Stimulated activated naive CD8-positive, alpha-beta T cell treated with anti-CD3 and anti-CD28 coated beads, Interleukin-15, Interleukin-2, amounts not matched to agents 100 ng/mL and 50 ng/mL, for 24 hours (primary cell): ENCODE measurements around the gene NR2F1.

Source experiments
- H3K27ac Mint-ChIP-seq: one replicate; pipeline ENCODE4 v1.8.0; 2021; ENCODE audit warnings: mild to moderate bottlenecking, mixed read lengths
- H3K27me3 Mint-ChIP-seq: one replicate; pipeline ENCODE4 v1.8.0; 2021; ENCODE audit warnings: mixed read lengths
- H3K36me3 Mint-ChIP-seq: one replicate; pipeline ENCODE4 v1.8.0; 2021; ENCODE audit warnings: low read depth, mixed read lengths
- H3K4me1 Mint-ChIP-seq: one replicate; pipeline ENCODE4 v1.8.0; 2021; ENCODE audit warnings: low read depth, mixed read lengths
- H3K4me3 Mint-ChIP-seq: one replicate; pipeline ENCODE4 v1.8.0; 2021; ENCODE audit warnings: mild to moderate bottlenecking, mixed read lengths
- H3K9me3 Mint-ChIP-seq: one replicate; pipeline ENCODE4 v1.8.0; 2021; ENCODE audit warnings: mixed read lengths

NR2F1 gene

GRCh38 chr5:93594591-93595419, 11.8 kb downstream of the NR2F1 start:
- no peaks in the 10 kb centered on the region for H3K9me3 Mint-ChIP-seq

GRCh38 chr5:93595420-93596147, 12.6 kb downstream of the NR2F1 start:
- no peak overlapping the region for H3K27ac Mint-ChIP-seq
- H3K27me3 Mint-ChIP-seq = peaks cover 69% of the 10 kb centered on the region
- peaks cover 13% of the 10 kb centered on the region for H3K4me1 Mint-ChIP-seq
- H3K36me3 Mint-ChIP-seq = peaks cover 9% of the 10 kb centered on the region
- H3K4me3 Mint-ChIP-seq = no peak overlapping the region
- no peaks in the 10 kb centered on the region for H3K9me3 Mint-ChIP-seq

More at GRCh38 chr5:93594591-93595419, 11.8 kb downstream of the NR2F1 start:
- H3K4me3 Mint-ChIP-seq = no peak overlapping the region
- H3K4me1 Mint-ChIP-seq = peaks cover 13% of the 10 kb centered on the region
- H3K27me3 Mint-ChIP-seq = peaks cover 77% of the 10 kb centered on the region
- no peak overlapping the region for H3K27ac Mint-ChIP-seq
- H3K36me3 Mint-ChIP-seq = peaks cover 9% of the 10 kb centered on the region

- H3K9me3 Mint-ChIP-seq = no peaks in the 10 kb centered on the region
- peaks cover 9% of the 10 kb centered on the region for H3K36me3 Mint-ChIP-seq
- H3K27ac Mint-ChIP-seq = no peak overlapping the region
- H3K4me1 Mint-ChIP-seq = peaks cover 13% of the 10 kb centered on the region
- peaks cover 62% of the 10 kb centered on the region for H3K27me3 Mint-ChIP-seq
- no peak overlapping the region for H3K4me3 Mint-ChIP-seq
Observed at GRCh38 chr5:93596310-93596675, 13.3 kb downstream of the NR2F1 start.

GRCh38 chr5:93596676-93597490, 13.9 kb downstream of the NR2F1 start:
- no peak overlapping the region for H3K27ac Mint-ChIP-seq
- H3K27me3 Mint-ChIP-seq = peaks cover 56% of the 10 kb centered on the region
- no peaks in the 10 kb centered on the region for H3K9me3 Mint-ChIP-seq
- no peak overlapping the region for H3K4me3 Mint-ChIP-seq
- peaks cover 9% of the 10 kb centered on the region for H3K36me3 Mint-ChIP-seq
- peaks cover 17% of the 10 kb centered on the region for H3K4me1 Mint-ChIP-seq

- no peak overlapping the region for H3K4me3 Mint-ChIP-seq
- no peaks in the 10 kb centered on the region for H3K9me3 Mint-ChIP-seq
- peaks cover 14% of the 10 kb centered on the region for H3K4me1 Mint-ChIP-seq
- no peak overlapping the region for H3K27ac Mint-ChIP-seq
- H3K36me3 Mint-ChIP-seq = peaks cover 9% of the 10 kb centered on the region
- H3K27me3 Mint-ChIP-seq = peaks cover 41% of the 10 kb centered on the region
Observed at GRCh38 chr5:93598091-93599000, 15.3 kb downstream of the NR2F1 start.

- H3K4me3 Mint-ChIP-seq = no peak overlapping the region
- H3K9me3 Mint-ChIP-seq = no peaks in the 10 kb centered on the region
- no peak overlapping the region for H3K27ac Mint-ChIP-seq
- peaks cover 35% of the 10 kb centered on the region for H3K27me3 Mint-ChIP-seq
- H3K4me1 Mint-ChIP-seq = peaks cover 18% of the 10 kb centered on the region
- H3K36me3 Mint-ChIP-seq = peaks cover 9% of the 10 kb centered on the region
Observed at GRCh38 chr5:93599001-93599379, 16.0 kb downstream of the NR2F1 start.

- Mint-ChIP-seq H3K27me3 (peaks cover 33% of the 10 kb centered on the region), H3K4me3 (no peak overlapping the region), H3K9me3 (no peaks in the 10 kb centered on the region), H3K4me1 (peaks cover 20% of the 10 kb centered on the region), H3K27ac (no peak overlapping the region), H3K36me3 (peaks cover 8% of the 10 kb centered on the region)
Observed at GRCh38 chr5:93599399-93600120, 16.5 kb downstream of the NR2F1 start.

- Mint-ChIP-seq H3K27me3 (peaks cover 33% of the 10 kb centered on the region), H3K9me3 (no peaks in the 10 kb centered on the region), H3K4me3 (no peak overlapping the region), H3K4me1 (peaks cover 23% of the 10 kb centered on the region), H3K27ac (no peak overlapping the region), H3K36me3 (peaks cover 8% of the 10 kb centered on the region)
Observed at GRCh38 chr5:93600409-93601070, 17.5 kb downstream of the NR2F1 start.

GRCh38 chr5:93601071-93601801, 18.2 kb downstream of the NR2F1 start:
- Mint-ChIP-seq H3K4me1 (peaks cover 16% of the 10 kb centered on the region), H3K27me3 (peaks cover 33% of the 10 kb centered on the region), H3K36me3 (peaks cover 4% of the 10 kb centered on the region), H3K27ac (no peak overlapping the region), H3K9me3 (no peaks in the 10 kb centered on the region), H3K4me3 (peak overlapping the region; percentile 23)

GRCh38 chr5:93601802-93602155, 18.8 kb downstream of the NR2F1 start:
- Mint-ChIP-seq H3K4me1 (peaks cover 16% of the 10 kb centered on the region), H3K9me3 (no peaks in the 10 kb centered on the region), H3K27ac (no peak overlapping the region), H3K36me3 (peaks cover 4% of the 10 kb centered on the region), H3K4me3 (no peak overlapping the region), H3K27me3 (peaks cover 33% of the 10 kb centered on the region)

- Mint-ChIP-seq H3K4me1 (peaks cover 18% of the 10 kb centered on the region), H3K27ac (no peak overlapping the region), H3K9me3 (no peaks in the 10 kb centered on the region), H3K4me3 (no peak overlapping the region), H3K27me3 (peaks cover 33% of the 10 kb centered on the region), H3K36me3 (peaks cover 4% of the 10 kb centered on the region)
Observed at GRCh38 chr5:93602241-93603077, 19.4 kb downstream of the NR2F1 start.

GRCh38 chr5:93603078-93603792, 20.2 kb downstream of the NR2F1 start:
- Mint-ChIP-seq H3K36me3 (peaks cover 4% of the 10 kb centered on the region), H3K9me3 (no peaks in the 10 kb centered on the region), H3K27ac (no peak overlapping the region), H3K4me3 (no peak overlapping the region), H3K27me3 (peaks cover 40% of the 10 kb centered on the region), H3K4me1 (peaks cover 24% of the 10 kb centered on the region)
